HCT116 (cell line): ENCODE measurements around the gene HECTD2. TPM values are rescaled to one million over a fixed set of nuclear protein-coding genes. Genes with fewer than 3 reads are reported as not detected.

ENCODE experiments used
- ATAC-seq: fragments of 200-7000 bp; cut with Tn5 transposase; 2 replicates; pipeline ENCODE4 v1.9.1; 2020; ENCODE audit warnings: mild to moderate bottlenecking, moderate library complexity
- BruUV-seq: library from RNA; stranded (reverse); fragments of 400-500 nt; replicated peaks from 2 replicates; lab custom pipeline; 2021; lab: Mats Ljungman, UMichigan
- CTCF ChIA-PET: fragments of 300-600 bp; sonication (Branson Sonifier 250); formaldehyde crosslinking; loops from one replicate; lab custom pipeline; 2021; ENCODE audit warnings: antibody characterized with exemption; lab: Charles Lee
- POLR2A ChIA-PET: fragments of 300-600, 350-600 bp; sonication (Branson Sonifier 250); formaldehyde crosslinking; loops from one replicate; lab custom pipeline; 2021; ENCODE audit warnings: antibody characterized with exemption; lab: Charles Lee
- RAD21 ChIA-PET, 2 experiments: fragments of 300-600 bp; sonication (Branson Sonifier 250); formaldehyde crosslinking; loops; one replicate each; lab custom pipeline; 2023; ENCODE audit warnings: low total read pairs in 2 of 2; ENCODE audit not compliant: uncharacterized antibody in 2 of 2, unreplicated experiment in 2 of 2, low non-redundant PET in 1 of 2; lab: Charles Lee
- DNase-seq: peaks from one replicate; pipeline ENCODE4 v3.0.0-alpha.2; 2010; ENCODE audit warnings: low read depth, low spot score
- H2AFZ ChIP-seq: fragments of 200-600 bp; shearing (Covaris generic), sonication (generic); 2 replicates; pipeline ENCODE4 v1.6.1; 2017; ENCODE audit warnings: low read depth, mixed run types, mixed read lengths, antibody characterized with exemption, low read length; ENCODE audit not compliant: poor library complexity, severe bottlenecking
- H3K27ac ChIP-seq: 2 replicates; pipeline ENCODE4 v1.5.1; 2012; ENCODE audit warnings: low read depth, low read length
- H3K27me3 ChIP-seq: fragments of 200-600 bp; sonication (generic); 2 replicates; pipeline ENCODE4 v1.6.1; 2016; ENCODE audit warnings: mixed run types, low read length, mixed read lengths; ENCODE audit not compliant: insufficient read depth
- H3K36me3 ChIP-seq, 2 experiments: fragments of 200-500 bp in 1 of 2; fragments of 200-600 bp in 1 of 2; sonication (Bioruptor generic) in 1 of 2; sonication (generic) in 1 of 2; 2 replicates each; pipeline versions ENCODE4 v1.5.1 to v1.6.1; 2014 to 2016; ENCODE audit warnings: low read length in 2 of 2, inconsistent platforms in 1 of 2, mixed read lengths in 1 of 2, mixed run types in 1 of 2; ENCODE audit not compliant: insufficient read depth in 2 of 2, control insufficient read depth in 1 of 2
- H3K4me1 ChIP-seq, 2 experiments: fragments of 200-600 bp in 1 of 2; sonication (generic) in 1 of 2; 2 replicates each; pipeline versions ENCODE4 v1.5.1 to v1.6.1; 2012 to 2017; ENCODE audit warnings: low read length in 2 of 2, inconsistent platforms in 1 of 2, mild to moderate bottlenecking in 1 of 2, mixed read lengths in 1 of 2, mixed run types in 1 of 2, moderate library complexity in 1 of 2; ENCODE audit not compliant: insufficient read depth in 2 of 2, control insufficient read depth in 1 of 2
- H3K4me2 ChIP-seq: fragments of 200-600 bp; sonication (generic); 2 replicates; pipeline ENCODE4 v1.6.1; 2017; ENCODE audit warnings: mixed run types, low read length, mixed read lengths
- H3K4me3 ChIP-seq, 2 experiments: fragments of 200-600 bp in 1 of 2; sonication (generic) in 1 of 2; replicated peaks in 1 of 2; 2 replicates each; pipeline ENCODE4 v1.5.1; 2011 to 2016; ENCODE audit warnings: low read length in 2 of 2, control low read depth in 1 of 2, low read depth in 1 of 2, mild to moderate bottlenecking in 1 of 2, mixed read lengths in 1 of 2, mixed run types in 1 of 2
- H3K79me2 ChIP-seq: fragments of 200-600 bp; sonication (generic); 2 replicates; pipeline ENCODE4 v1.6.1; 2017; ENCODE audit warnings: mild to moderate bottlenecking, mixed run types, low read length, moderate library complexity, mixed read lengths; ENCODE audit not compliant: insufficient read depth
- H3K9ac ChIP-seq: fragments of 200-600 bp; sonication (generic); 2 replicates; pipeline ENCODE4 v1.6.1; 2016; ENCODE audit warnings: low read length, mixed read lengths
- H3K9me2 ChIP-seq: fragments of 200-600 bp; sonication (generic), shearing (Covaris generic); 2 replicates; pipeline ENCODE4 v1.6.1; 2017; ENCODE audit warnings: mixed run types, mild to moderate bottlenecking, moderate library complexity; ENCODE audit not compliant: insufficient read depth
- H3K9me3 ChIP-seq, 2 experiments: fragments of 200-500 bp in 1 of 2; fragments of 200-600 bp in 1 of 2; sonication (Bioruptor generic) in 1 of 2; sonication (generic) in 1 of 2; 2 replicates each; pipeline ENCODE4 v1.6.1; 2014 to 2017; ENCODE audit warnings: low read length in 2 of 2, mixed read lengths in 2 of 2, inconsistent platforms in 1 of 2, low read depth in 1 of 2, mild to moderate bottlenecking in 1 of 2, mixed run types in 1 of 2, moderate library complexity in 1 of 2; ENCODE audit not compliant: control insufficient read depth in 1 of 2, insufficient read depth in 1 of 2
- H4K20me1 ChIP-seq: fragments of 200-600 bp; sonication (generic), shearing (Covaris generic); 2 replicates; pipeline ENCODE4 v1.6.1; 2017; ENCODE audit warnings: mixed run types, mild to moderate bottlenecking, moderate library complexity; ENCODE audit not compliant: insufficient read depth
- CEBPB ChIP-seq: IDR thresholded peaks from 2 replicates; pipeline ENCODE4 v1.6.1; 2012; ENCODE audit warnings: low read depth
- EZH2phosphoT487 ChIP-seq: fragments of 200-600 bp; IDR thresholded peaks from 2 replicates; pipeline ENCODE4 v1.6.1; 2018; ENCODE audit warnings: antibody characterized with exemption, borderline replicate concordance
- FOSL1 ChIP-seq: IDR thresholded peaks from 2 replicates; pipeline ENCODE4 v1.6.1; 2012; ENCODE audit warnings: low read depth
- JUND ChIP-seq: IDR thresholded peaks from 2 replicates; pipeline ENCODE4 v1.6.1; 2012
- MAX ChIP-seq: IDR thresholded peaks from 2 replicates; pipeline ENCODE4 v1.6.1; 2012
- POLR2A ChIP-seq: IDR thresholded peaks from 2 replicates; pipeline ENCODE4 v1.7.0; 2011; ENCODE audit warnings: borderline replicate concordance; ENCODE audit not compliant: insufficient read depth, insufficient read length; ENCODE audit errors: extremely low read depth
- RAD21 ChIP-seq: IDR thresholded peaks from 2 replicates; pipeline ENCODE4 v1.6.1; 2012; ENCODE audit warnings: low read depth, mild to moderate bottlenecking
- SIN3A ChIP-seq: IDR thresholded peaks from 2 replicates; pipeline ENCODE4 v1.6.1; 2012; ENCODE audit warnings: low read depth
- SP1 ChIP-seq: IDR thresholded peaks from 2 replicates; pipeline ENCODE4 v1.6.1; 2012; ENCODE audit warnings: low read depth
- SRF ChIP-seq: IDR thresholded peaks from 2 replicates; pipeline ENCODE4 v1.6.1; 2012; ENCODE audit warnings: low read depth
- YY1 ChIP-seq: IDR thresholded peaks from 2 replicates; pipeline ENCODE4 v1.6.1; 2011; ENCODE audit warnings: low read length, low read depth, moderate library complexity, mild to moderate bottlenecking; ENCODE audit not compliant: insufficient replicate concordance; ENCODE audit errors: extremely low read depth
- ZFX ChIP-seq: fragments of 450-650 bp; IDR thresholded peaks from 2 replicates; pipeline ENCODE4 v1.6.1; 2017
- intact Hi-C: fragments of 100-400 bp; cut with micrococcal nuclease; formaldehyde crosslinking; loops from 2 replicates; pipeline ENCODE4 v1.10.0; 2022
- total RNA-seq: library from RNA; stranded (reverse); gene quantifications from one replicate; pipeline ENCODE4 v1.2.1, GENCODE V29; 2021; ENCODE audit not compliant: unreplicated experiment
- TF ChIP-seq, protein P1 (sequence below), 3 experiments: fragments of 200-600 bp in 1 of 3; sonication (generic) in 1 of 3; IDR thresholded peaks in 2 of 3; conservative IDR thresholded peaks in 1 of 3; 2 replicates each; pipeline ENCODE4 v1.5.1; 2012 to 2017; ENCODE audit warnings: low read depth in 2 of 3, low read length in 2 of 3, antibody characterized with exemption in 1 of 3, borderline replicate concordance in 1 of 3, control low read depth in 1 of 3, mild to moderate bottlenecking in 1 of 3, mixed read lengths in 1 of 3, mixed run types in 1 of 3, moderate library complexity in 1 of 3; ENCODE audit not compliant: insufficient read depth in 1 of 3
- TF ChIP-seq, protein P2 (sequence below): IDR thresholded peaks from 2 replicates; pipeline ENCODE4 v1.6.1; 2012; ENCODE audit warnings: low read depth

The HECTD2 gene
- total RNA-seq, 1 experiment from 2014 or later = 3.0 TPM

- TF ChIP-seq, protein P1, sequence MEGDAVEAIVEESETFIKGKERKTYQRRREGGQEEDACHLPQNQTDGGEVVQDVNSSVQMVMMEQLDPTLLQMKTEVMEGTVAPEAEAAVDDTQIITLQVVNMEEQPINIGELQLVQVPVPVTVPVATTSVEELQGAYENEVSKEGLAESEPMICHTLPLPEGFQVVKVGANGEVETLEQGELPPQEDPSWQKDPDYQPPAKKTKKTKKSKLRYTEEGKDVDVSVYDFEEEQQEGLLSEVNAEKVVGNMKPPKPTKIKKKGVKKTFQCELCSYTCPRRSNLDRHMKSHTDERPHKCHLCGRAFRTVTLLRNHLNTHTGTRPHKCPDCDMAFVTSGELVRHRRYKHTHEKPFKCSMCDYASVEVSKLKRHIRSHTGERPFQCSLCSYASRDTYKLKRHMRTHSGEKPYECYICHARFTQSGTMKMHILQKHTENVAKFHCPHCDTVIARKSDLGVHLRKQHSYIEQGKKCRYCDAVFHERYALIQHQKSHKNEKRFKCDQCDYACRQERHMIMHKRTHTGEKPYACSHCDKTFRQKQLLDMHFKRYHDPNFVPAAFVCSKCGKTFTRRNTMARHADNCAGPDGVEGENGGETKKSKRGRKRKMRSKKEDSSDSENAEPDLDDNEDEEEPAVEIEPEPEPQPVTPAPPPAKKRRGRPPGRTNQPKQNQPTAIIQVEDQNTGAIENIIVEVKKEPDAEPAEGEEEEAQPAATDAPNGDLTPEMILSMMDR (IDR thresholded peaks at IDR 0.05 in 2 of 3, conservative IDR thresholded peaks at IDR 0.05 in 1 of 3; ENCODE audit: borderline replicate concordance in 1 of 3, insufficient read depth in 1 of 3, low read depth in 2 of 3, low read length in 2 of 3) = no peak; a peak in 1 of 6 replicates
- TF ChIP-seq ZFX (peak; percentile 75), SP1 (no peak), SIN3A (no peak)
- TF ChIP-seq, protein P2, sequence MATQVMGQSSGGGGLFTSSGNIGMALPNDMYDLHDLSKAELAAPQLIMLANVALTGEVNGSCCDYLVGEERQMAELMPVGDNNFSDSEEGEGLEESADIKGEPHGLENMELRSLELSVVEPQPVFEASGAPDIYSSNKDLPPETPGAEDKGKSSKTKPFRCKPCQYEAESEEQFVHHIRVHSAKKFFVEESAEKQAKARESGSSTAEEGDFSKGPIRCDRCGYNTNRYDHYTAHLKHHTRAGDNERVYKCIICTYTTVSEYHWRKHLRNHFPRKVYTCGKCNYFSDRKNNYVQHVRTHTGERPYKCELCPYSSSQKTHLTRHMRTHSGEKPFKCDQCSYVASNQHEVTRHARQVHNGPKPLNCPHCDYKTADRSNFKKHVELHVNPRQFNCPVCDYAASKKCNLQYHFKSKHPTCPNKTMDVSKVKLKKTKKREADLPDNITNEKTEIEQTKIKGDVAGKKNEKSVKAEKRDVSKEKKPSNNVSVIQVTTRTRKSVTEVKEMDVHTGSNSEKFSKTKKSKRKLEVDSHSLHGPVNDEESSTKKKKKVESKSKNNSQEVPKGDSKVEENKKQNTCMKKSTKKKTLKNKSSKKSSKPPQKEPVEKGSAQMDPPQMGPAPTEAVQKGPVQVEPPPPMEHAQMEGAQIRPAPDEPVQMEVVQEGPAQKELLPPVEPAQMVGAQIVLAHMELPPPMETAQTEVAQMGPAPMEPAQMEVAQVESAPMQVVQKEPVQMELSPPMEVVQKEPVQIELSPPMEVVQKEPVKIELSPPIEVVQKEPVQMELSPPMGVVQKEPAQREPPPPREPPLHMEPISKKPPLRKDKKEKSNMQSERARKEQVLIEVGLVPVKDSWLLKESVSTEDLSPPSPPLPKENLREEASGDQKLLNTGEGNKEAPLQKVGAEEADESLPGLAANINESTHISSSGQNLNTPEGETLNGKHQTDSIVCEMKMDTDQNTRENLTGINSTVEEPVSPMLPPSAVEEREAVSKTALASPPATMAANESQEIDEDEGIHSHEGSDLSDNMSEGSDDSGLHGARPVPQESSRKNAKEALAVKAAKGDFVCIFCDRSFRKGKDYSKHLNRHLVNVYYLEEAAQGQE = no peak
- TF ChIP-seq, all 23 proteins: peak for 5
These were observed at the start of gene HECTD2 (continued) for GRCh38 chr10:91409869-91410637.

DNA sequence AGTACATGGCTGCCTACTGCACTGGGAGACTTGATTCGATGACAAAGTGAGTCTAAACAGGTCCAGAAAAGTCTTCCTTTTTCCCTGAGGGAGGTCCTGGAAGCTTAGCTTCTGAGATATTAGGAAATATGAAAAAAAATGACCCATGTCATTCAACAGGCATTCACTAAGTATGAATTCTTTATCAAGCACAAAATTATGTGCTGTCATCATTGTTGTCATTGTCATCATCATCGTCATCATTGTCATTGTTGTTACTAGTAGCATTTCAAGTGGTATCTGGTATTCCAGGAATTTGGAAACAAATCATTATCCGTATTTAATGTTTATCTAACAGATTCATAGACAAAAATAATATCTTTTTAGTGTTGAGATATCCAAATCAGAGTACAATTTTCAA lies 49.7 kb upstream of the HECTD2 start:
- POLR2A ChIA-PET = no interaction called here
- Histone ChIP-seq H3K4me2 (no peak overlapping the region), H2AFZ (no peak overlapping the region), H3K79me2 (no peaks in the 10 kb centered on the region), H3K4me3 (no peak overlapping the region), H3K9me2 (no peaks in the 10 kb centered on the region; the same call in 1 of the 2 replicates), H3K36me3 (no peaks in the 10 kb centered on the region), H3K9me3 (no peaks in the 10 kb centered on the region), H4K20me1 (no peaks in the 10 kb centered on the region), H3K27me3 (no peaks in the 10 kb centered on the region), H3K27ac (no peak overlapping the region), H3K9ac (no peak overlapping the region), H3K4me1 (no peaks in the 10 kb centered on the region)
- ATAC-seq (no peak), DNase-seq (no peak)
- CTCF ChIA-PET = no interaction called here
- no TSS peak for BruUV-seq
- intact Hi-C loops = no loop called here
- RAD21 ChIA-PET = no interaction called here
- TF ChIP-seq MAX (no peak), EZH2phosphoT487 (no peak), YY1 (no peak), SRF (no peak), POLR2A (no peak), CEBPB (no peak), RAD21 (no peak), JUND (no peak), FOSL1 (no peak), SP1 (no peak), ZFX (no peak)
- TF ChIP-seq, protein P1 (IDR thresholded peaks at IDR 0.05 in 2 of 3, conservative IDR thresholded peaks at IDR 0.05 in 1 of 3; ENCODE audit: borderline replicate concordance in 1 of 3, insufficient read depth in 1 of 3, low read depth in 2 of 3, low read length in 2 of 3) = no peak
